ENCODE measurements around the gene PSMB2.

PSMB2 gene

DNA sequence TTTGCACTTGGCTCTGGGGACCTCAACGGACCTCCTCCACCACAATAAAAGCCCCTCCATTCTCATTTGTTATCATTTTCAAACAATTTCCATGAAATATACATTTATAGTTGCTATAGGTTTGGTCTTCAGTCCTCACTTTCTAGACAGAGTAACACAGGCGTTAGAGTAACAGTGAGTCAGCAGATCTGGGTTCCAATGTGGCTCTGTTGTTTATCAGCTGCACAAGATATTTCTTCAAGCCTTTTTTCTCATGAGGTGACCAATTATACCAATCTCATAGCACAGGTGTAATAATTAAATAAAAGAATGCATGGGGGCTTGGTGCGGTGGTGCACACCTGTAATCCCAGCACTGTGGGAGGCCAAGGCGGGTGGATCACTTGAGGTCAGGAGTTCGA, 32.8 kb upstream of the PSMB2 start:
- no peak overlapping the region for H3K4me3 ChIP-seq (ENCODE audit: low read depth, low read length)
- TF ChIP-seq, protein P1, sequence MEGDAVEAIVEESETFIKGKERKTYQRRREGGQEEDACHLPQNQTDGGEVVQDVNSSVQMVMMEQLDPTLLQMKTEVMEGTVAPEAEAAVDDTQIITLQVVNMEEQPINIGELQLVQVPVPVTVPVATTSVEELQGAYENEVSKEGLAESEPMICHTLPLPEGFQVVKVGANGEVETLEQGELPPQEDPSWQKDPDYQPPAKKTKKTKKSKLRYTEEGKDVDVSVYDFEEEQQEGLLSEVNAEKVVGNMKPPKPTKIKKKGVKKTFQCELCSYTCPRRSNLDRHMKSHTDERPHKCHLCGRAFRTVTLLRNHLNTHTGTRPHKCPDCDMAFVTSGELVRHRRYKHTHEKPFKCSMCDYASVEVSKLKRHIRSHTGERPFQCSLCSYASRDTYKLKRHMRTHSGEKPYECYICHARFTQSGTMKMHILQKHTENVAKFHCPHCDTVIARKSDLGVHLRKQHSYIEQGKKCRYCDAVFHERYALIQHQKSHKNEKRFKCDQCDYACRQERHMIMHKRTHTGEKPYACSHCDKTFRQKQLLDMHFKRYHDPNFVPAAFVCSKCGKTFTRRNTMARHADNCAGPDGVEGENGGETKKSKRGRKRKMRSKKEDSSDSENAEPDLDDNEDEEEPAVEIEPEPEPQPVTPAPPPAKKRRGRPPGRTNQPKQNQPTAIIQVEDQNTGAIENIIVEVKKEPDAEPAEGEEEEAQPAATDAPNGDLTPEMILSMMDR (IDR thresholded peaks at IDR 0.05; ENCODE audit: insufficient read depth, low read depth, low read length, missing control alignments) = no peak
- DNase-seq (ENCODE audit: low read depth) = no peak

DNA sequence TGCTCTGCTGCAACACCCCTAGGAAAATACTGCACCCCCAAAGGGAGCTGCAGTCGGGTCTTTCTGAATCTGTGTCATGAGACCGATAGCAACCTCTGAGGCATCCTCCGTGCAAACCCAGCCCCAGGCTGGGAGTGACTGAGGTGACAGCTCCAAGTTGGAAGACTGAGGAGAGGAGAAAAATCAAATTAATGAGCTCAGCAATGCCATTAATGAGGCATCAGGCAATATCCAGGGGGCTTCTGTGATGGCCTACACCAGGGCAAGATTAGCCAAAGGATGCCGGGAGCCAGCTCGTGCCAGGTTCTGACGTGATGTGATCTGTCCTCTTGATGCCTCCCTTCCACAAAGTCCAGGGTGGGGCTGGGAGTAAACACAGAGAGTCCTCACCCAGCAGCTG, 30.8 kb upstream of the PSMB2 start:
- no peak overlapping the region for H3K4me3 ChIP-seq (ENCODE audit: low read depth, low read length)
- DNase-seq (ENCODE audit: low read depth) = no peak
- TF ChIP-seq, protein P1 (IDR thresholded peaks at IDR 0.05; ENCODE audit: insufficient read depth, low read depth, low read length, missing control alignments) = no peak

DNA sequence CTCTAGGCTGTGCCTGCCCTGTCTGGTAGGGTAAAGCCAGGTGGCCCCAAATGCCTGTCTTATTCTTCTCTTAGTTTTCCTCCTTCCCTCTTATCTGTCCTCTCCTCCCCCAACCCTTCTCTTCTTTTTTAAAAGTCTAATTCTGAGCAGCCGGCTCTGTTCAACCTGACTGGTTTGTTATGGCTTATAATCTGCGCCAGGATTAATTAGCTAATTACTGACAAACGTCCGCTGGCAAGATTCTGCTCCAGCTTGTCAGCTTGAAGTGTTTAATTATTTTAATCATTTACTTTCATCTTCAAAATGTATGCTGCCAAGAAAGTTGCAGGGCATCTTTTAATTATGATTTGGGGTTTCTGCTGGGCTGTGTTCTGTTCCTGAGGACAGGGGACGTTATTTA, 27.2 kb upstream of the PSMB2 start:
- TF ChIP-seq, protein P1 (IDR thresholded peaks at IDR 0.05; ENCODE audit: insufficient read depth, low read depth, low read length, missing control alignments) = no peak
- DNase-seq (ENCODE audit: low read depth) = no peak
- no peak overlapping the region for H3K4me3 ChIP-seq (ENCODE audit: low read depth, low read length)

DNA sequence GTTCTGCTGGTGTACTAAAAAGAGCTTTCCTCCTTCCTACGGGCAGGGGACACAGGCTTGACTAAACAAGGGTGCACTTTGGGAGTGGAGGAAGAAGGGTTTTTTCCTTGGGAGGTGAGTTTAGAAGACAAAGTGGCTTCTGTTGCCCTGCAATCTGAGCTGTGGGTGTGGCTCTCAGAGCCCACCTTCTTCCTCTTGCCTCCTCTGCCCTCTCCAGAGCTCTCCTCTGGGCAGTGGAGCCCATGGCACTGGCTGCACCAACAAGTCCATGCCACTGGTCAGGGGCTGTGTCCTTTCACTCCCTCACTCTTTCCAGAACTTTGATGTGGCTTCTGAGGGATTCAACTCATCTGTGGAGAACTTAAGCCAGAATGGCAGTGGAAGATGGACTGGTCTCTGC, 25.6 kb upstream of the PSMB2 start:
- no peak for DNase-seq (ENCODE audit: low read depth)
- no peak overlapping the region for H3K4me3 ChIP-seq (ENCODE audit: low read depth, low read length)
- TF ChIP-seq, protein P1 (IDR thresholded peaks at IDR 0.05; ENCODE audit: insufficient read depth, low read depth, low read length, missing control alignments) = no peak

DNA sequence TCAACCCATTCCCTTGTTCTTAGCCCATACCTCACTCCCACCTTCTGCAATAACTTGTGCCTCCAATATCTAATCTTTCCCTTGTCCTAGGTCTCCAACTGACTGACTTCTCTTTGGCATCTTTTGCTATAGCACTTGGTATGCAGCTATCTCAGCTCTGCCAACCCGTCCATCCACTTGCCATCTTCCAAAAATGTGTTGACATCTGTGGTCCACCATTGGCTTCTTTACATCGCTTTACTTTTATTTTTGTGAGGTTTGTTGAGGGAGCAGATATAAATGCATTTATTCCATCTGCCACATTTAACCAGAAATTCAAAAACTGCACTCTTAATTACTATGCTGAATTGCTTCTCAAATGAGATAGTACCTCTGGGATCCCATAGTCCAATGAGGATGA, 24.9 kb upstream of the PSMB2 start:
- DNase-seq (ENCODE audit: low read depth) = no peak
- H3K4me3 ChIP-seq (ENCODE audit: low read depth, low read length) = no peak overlapping the region
- TF ChIP-seq, protein P1 (IDR thresholded peaks at IDR 0.05; ENCODE audit: insufficient read depth, low read depth, low read length, missing control alignments) = no peak

DNA sequence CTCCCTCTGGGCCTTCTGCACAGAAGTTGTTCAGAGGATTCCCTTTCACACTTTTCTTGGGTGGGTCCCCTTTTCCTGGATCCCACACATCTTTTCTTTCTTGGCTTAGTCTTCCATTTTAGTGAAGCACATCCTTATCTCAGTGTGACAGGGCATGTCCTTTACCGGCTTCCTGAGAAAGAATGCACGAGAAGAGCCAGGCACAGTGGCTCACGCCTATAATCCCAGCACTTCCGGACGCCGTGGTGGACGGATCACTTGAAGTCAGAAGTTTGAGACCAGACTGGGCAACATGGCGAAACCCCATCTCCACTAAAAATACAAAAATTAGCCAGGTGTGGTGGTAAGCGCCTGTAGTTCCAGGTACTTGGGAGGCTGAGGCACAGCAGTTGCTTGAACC, 22.1 kb upstream of the PSMB2 start:
- TF ChIP-seq, protein P1 (IDR thresholded peaks at IDR 0.05; ENCODE audit: insufficient read depth, low read depth, low read length, missing control alignments) = no peak
- H3K4me3 ChIP-seq (ENCODE audit: low read depth, low read length) = no peak overlapping the region
- no peak for DNase-seq (ENCODE audit: low read depth)

DNA sequence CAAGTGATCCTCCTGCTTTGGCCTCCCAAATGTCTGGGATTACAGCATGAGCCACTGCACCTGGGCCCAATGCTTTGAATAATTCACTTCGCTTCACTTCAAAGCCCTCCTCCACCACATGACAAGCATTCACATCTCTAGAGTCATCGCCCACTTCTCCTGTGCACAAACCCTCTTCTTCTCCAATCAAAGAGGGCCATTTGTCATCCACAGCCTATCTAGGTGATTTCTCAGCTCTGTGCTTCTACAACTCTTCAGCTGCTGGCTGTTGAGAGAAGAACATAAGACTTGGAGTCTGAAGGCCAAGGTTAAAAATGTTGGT, 20.1 kb upstream of the PSMB2 start:
- no peak for DNase-seq (ENCODE audit: low read depth)
- TF ChIP-seq, protein P1 (IDR thresholded peaks at IDR 0.05; ENCODE audit: insufficient read depth, low read depth, low read length, missing control alignments) = no peak
- no peak overlapping the region for H3K4me3 ChIP-seq (ENCODE audit: low read depth, low read length)

All from GM12865 (cell line).